Measurements from ENCODE around the gene FKTN. TPM values are rescaled to one million over a fixed set of nuclear protein-coding genes. Genes with fewer than 3 reads are reported as not detected.

Gene FKTN
- polyA plus RNA-seq, 4 donors = 20.4 to 29.9 (median 28.4) TPM

GRCh38 chr9:105673850-105674387 is 116.0 kb downstream of the FKTN start:
- no peak for DNase-seq (ENCODE audit: low read depth in 4 of 4, low spot score in 3 of 4)

- no peak for DNase-seq (ENCODE audit: low read depth in 4 of 4, low spot score in 3 of 4)
These were observed 118.5 kb downstream of the FKTN start for GRCh38 chr9:105676351-105676923.

- no peak for DNase-seq (ENCODE audit: low read depth in 4 of 4, low spot score in 3 of 4)
These were observed 120.2 kb downstream of the FKTN start for GRCh38 chr9:105678163-105678562.

- DNase-seq (ENCODE audit: low read depth in 4 of 4, low spot score in 3 of 4) = no peak
These were observed 120.8 kb downstream of the FKTN start for GRCh38 chr9:105678781-105679180.

GRCh38 chr9:105679257-105680022 is 121.5 kb downstream of the FKTN start:
- DNase-seq (ENCODE audit: low read depth in 4 of 4, low spot score in 3 of 4) = no peak

- DNase-seq (ENCODE audit: low read depth in 4 of 4, low spot score in 3 of 4) = no peak
These were observed 123.4 kb downstream of the FKTN start for GRCh38 chr9:105681313-105681712.

- DNase-seq (ENCODE audit: low read depth in 4 of 4, low spot score in 3 of 4) = no peak
These were observed 123.8 kb downstream of the FKTN start for GRCh38 chr9:105681724-105682123.

GRCh38 chr9:105683688-105684275 is 125.9 kb downstream of the FKTN start:
- no peak for DNase-seq (ENCODE audit: low read depth in 4 of 4, low spot score in 3 of 4)

GRCh38 chr9:105686936-105687335 is 129.0 kb downstream of the FKTN start:
- no peak for DNase-seq (ENCODE audit: low read depth in 4 of 4, low spot score in 3 of 4)

Other genes starting within 250 kb of the FKTN start
- gene FSD1L, start 110.1 kb upstream of the FKTN start, polyA plus RNA-seq (ENCODE audit: insufficient read length in 4 of 4) = 10 to 100 TPM in 3 of 4 donors, 1 to 10 TPM in 1; 8.4 to 13.3 (median 11.6) TPM
- gene TAL2, start 104.3 kb downstream of the FKTN start, polyA plus RNA-seq (ENCODE audit: insufficient read length in 4 of 4) = 1 to 10 TPM; 1.8 to 2.6 (median 2.3) TPM
- 10 to 100 TPM; 34.2 to 50.5 (median 43.6) TPM for gene TMEM38B, start 136.4 kb downstream of the FKTN start, polyA plus RNA-seq (ENCODE audit: insufficient read length in 4 of 4)